ENCODE results near the gene C1orf198. TPM values are rescaled to one million over a fixed set of nuclear protein-coding genes. Genes with fewer than 3 reads are reported as not detected.

Gene C1orf198
- total and polyA plus RNA-seq, 2 of the 8 experiments (the other 6 are each of a cell fraction or from before 2014, with no cell fraction given), result 30.6 to 45.0 TPM

GRCh38 chr1:230858918-230859729, 9.2 kb downstream of the C1orf198 start:
- POLR2A ChIA-PET (ENCODE audit: partially characterized antibody), result interaction anchor here (1.7 to 2.1 kb wide), 2 partner anchors 8 to 10 kb away, joined by 7 to 10 read pairs; partner anchors contain the start of gene C1orf198
- Histone ChIP-seq H3K79me2 (ENCODE audit: control insufficient read depth in 1 of 2, insufficient read depth in 2 of 2, low read length in 2 of 2) (peaks cover 3 to 68% of the 10 kb centered on the region in 2 experiments; a peak in 3 of 4 replicates), H3K79me1 (ENCODE audit: low read depth, low read length) (peaks cover 4% of the 10 kb centered on the region; the same call in 1 of the 2 replicates), H3K27me3 (replicated peaks in 1 of 4; ENCODE audit: control insufficient read depth in 3 of 4, extremely low read depth in 1 of 4, insufficient read depth in 3 of 4, low read length in 3 of 4) (no peaks in the 10 kb centered on the region), H3K36me3 (ENCODE audit: control insufficient read depth in 2 of 4, insufficient read depth in 4 of 4, low read length in 3 of 4) (peaks cover 0 to 6% (median 4%) of the 10 kb centered on the region in 4 experiments; a peak in 3 of 8 replicates), H3K4me1 (replicated peaks in 1 of 4; ENCODE audit: control insufficient read depth in 3 of 4, insufficient read depth in 4 of 4, low read length in 3 of 4) (peaks cover 2 to 13% (median 10%) of the 10 kb centered on the region in 4 experiments; a peak in 6 of 7 replicates), H2BK12ac (ENCODE audit: low read depth, low read length) (no peak overlapping the region), H3K27ac (ENCODE audit: low read depth, low read length) (no peak overlapping the region), H3K9me3 (ENCODE audit: insufficient read depth in 2 of 2, low read depth in 1 of 2, low read length in 1 of 2) (no peaks in the 10 kb centered on the region), H4K91ac (replicated peaks; ENCODE audit: insufficient read length, low read length) (no peak overlapping the region), H2BK20ac (ENCODE audit: low read length) (no peak overlapping the region), H2AK5ac (ENCODE audit: low read depth, low read length) (no peak overlapping the region), H4K5ac (ENCODE audit: insufficient read length, low read depth, low read length) (no peak overlapping the region), H3K4me3 (ENCODE audit: extremely low read depth in 1 of 4, insufficient read depth in 2 of 4, low read depth in 3 of 4, low read length in 4 of 4) (no peak overlapping the region), H2BK5ac (ENCODE audit: low read depth, low read length) (no peak overlapping the region), H2AFZ (ENCODE audit: low read length) (no peak overlapping the region), H3K9ac (replicated peaks in 1 of 4; ENCODE audit: extremely low read depth in 1 of 4, low read depth in 3 of 4, low read length in 3 of 4) (no peak overlapping the region), H2BK120ac (replicated peaks; ENCODE audit: low read depth, low read length) (no peak overlapping the region), H2BK15ac (ENCODE audit: low read length) (no peak overlapping the region), H3K4ac (replicated peaks; ENCODE audit: insufficient read length, low read depth, low read length) (no peak overlapping the region), H4K8ac (ENCODE audit: extremely low read depth, insufficient read depth, low read length) (no peak overlapping the region), H3K14ac (ENCODE audit: insufficient read length) (no peak overlapping the region), H3K23me2 (ENCODE audit: low read depth, low read length) (no peaks in the 10 kb centered on the region), H3K18ac (ENCODE audit: extremely low read depth, low read length) (no peak overlapping the region), H3K23ac (ENCODE audit: insufficient read length) (no peak overlapping the region), H4K20me1 (replicated peaks in 1 of 2; ENCODE audit: control insufficient read depth in 1 of 2, insufficient read depth in 2 of 2, low read length in 2 of 2) (peaks cover 2 to 9% of the 10 kb centered on the region in 2 experiments), H3K4me2 (ENCODE audit: insufficient read depth in 1 of 2, low read depth in 2 of 2, low read length in 2 of 2) (no peak overlapping the region), H3K56ac (replicated peaks; ENCODE audit: insufficient read length, low read depth, low read length) (no peak overlapping the region)
- DNase-seq (ENCODE audit: low read depth in 1 of 2, low spot score in 2 of 2) (no peak), FAIRE-seq (no peak)
- CTCF ChIA-PET (ENCODE audit: partially characterized antibody), result interaction anchor here (0.7 to 1.5 kb wide), 4 partner anchors 22 to 233 kb away, joined by 3 to 6 read pairs (median 4); no protein-coding TSS in a partner anchor
- TF ChIP-seq CBX8 (IDR thresholded peaks at IDR 0.05; ENCODE audit: borderline replicate concordance, low read depth, low read length) (no peak), E2F6 (IDR thresholded peaks at IDR 0.05) (0 out of 2 replicates have a peak, but pooled peaks have one; percentile 21)
- WGBS, 2 experiments (ENCODE audit: extremely low coverage in 1 of 2, insufficient coverage in 1 of 2, insufficient read length in 1 of 2, insufficient replicate concordance in 2 of 2, low coverage in 1 of 2, low lambda C conversion rate in 2 of 2, missing lambda C conversion rate in 1 of 2), result 91% methylated on average over 12 of the region's 12 CpGs; no CpG with 5 or more reads in 1 of the 2 experiments
